K562 (cell line): ENCODE measurements around the gene PAQR4. TPM values are rescaled to one million over a fixed set of nuclear protein-coding genes. Genes with fewer than 3 reads are reported as not detected.

Experiments used
- ATF7 ChIP-seq: fragments of 450-650 bp; IDR thresholded peaks from 2 replicates; pipeline ENCODE4 v1.7.1; 2014; ENCODE audit warnings: mild to moderate bottlenecking, moderate library complexity
- DACH1 ChIP-seq: fragments of 450-650 bp; IDR thresholded peaks from 2 replicates; pipeline ENCODE4 v1.6.1; 2018; ENCODE audit not compliant: partially characterized antibody
- DPF2 ChIP-seq: fragments of 450-650 bp; IDR thresholded peaks from 2 replicates; pipeline ENCODE4 v1.6.1; 2016
- E2F3 ChIP-seq: fragments of 250-450 bp; sonication (Bioruptor Pico); IDR thresholded peaks from 2 replicates; pipeline ENCODE4 v1.4.0; 2020; ENCODE audit warnings: mild to moderate bottlenecking
- EGR1 ChIP-seq: fragments of 450-650 bp; conservative IDR thresholded peaks from 2 replicates; pipeline ENCODE4 v1.6.1; 2017; ENCODE audit warnings: mild to moderate bottlenecking
- FOS ChIP-seq: IDR thresholded peaks from 3 replicates; pipeline ENCODE4 v1.6.1; 2011; ENCODE audit not compliant: insufficient read length; ENCODE audit errors: extremely low read depth
- JUN ChIP-seq, 2 experiments: sonication (generic) in 1 of 2; formaldehyde crosslinking in 1 of 2; IDR thresholded peaks; 2 replicates each; pipeline versions ENCODE4 v1.6.1 to v1.8.0; 2012 to 2022; ENCODE audit warnings: borderline replicate concordance in 2 of 2, mild to moderate bottlenecking in 2 of 2, improper control_type of control experiment in 1 of 2, low read depth in 1 of 2, low read length in 1 of 2, missing genetic modification reagents in 1 of 2
- NFE2L1 ChIP-seq: fragments of 450-650 bp; IDR thresholded peaks from 2 replicates; pipeline ENCODE4 v1.6.1; 2016; ENCODE audit warnings: missing genetic modification characterization, low read depth, mild to moderate bottlenecking, missing compliant biosample characterization, moderate library complexity, borderline replicate concordance
- POLR2AphosphoS2 ChIP-seq: IDR thresholded peaks from 2 replicates; pipeline ENCODE4 v1.6.1; 2012; ENCODE audit warnings: low read length, improper control_type of control experiment
- SMARCE1 ChIP-seq: fragments of 450-650 bp; IDR thresholded peaks from 2 replicates; pipeline ENCODE4 v1.7.1; 2016; ENCODE audit warnings: mild to moderate bottlenecking
- TAF1 ChIP-seq: IDR thresholded peaks from 2 replicates; pipeline ENCODE4 v1.6.1; 2011; ENCODE audit warnings: mild to moderate bottlenecking, low read length, moderate library complexity; ENCODE audit not compliant: insufficient read depth, control insufficient read depth, severe bottlenecking; ENCODE audit errors: extremely low read depth
- TBP ChIP-seq: optimal IDR thresholded peaks from 2 replicates; pipeline ENCODE3; 2011; ENCODE audit warnings: low read depth, low read length, improper control_type of control experiment
- ZNF583 ChIP-seq: fragments of 250-450 bp; sonication (Bioruptor Pico); IDR thresholded peaks from 2 replicates; pipeline ENCODE4 v1.4.0; 2020
- polyA plus RNA-seq, 8 experiments: library from polyadenylated mRNA; depleted of rRNA in 4 of 8; stranded (reverse) in 5 of 8; unstranded in 3 of 8; fragments of >200 nt; fragmentation: Nextera tagmentation in 2 of 8; fragmentation: Illumina TruSeq in 1 of 8; extraction: Ambion mirVana in 2 of 8; extraction: Trizol in 1 of 8; gene quantifications; 2 replicates each; pipeline versions ENCODE4 v1.2.1 to v1.2.3, GENCODE V29; 2011 to 2014; ENCODE audit warnings: inconsistent platforms in 1 of 8, missing spikeins in 1 of 8
- total RNA-seq, 7 experiments: library from RNA; depleted of rRNA in 6 of 7; stranded (reverse); fragments of >200 nt in 6 of 7; fragmentation: Illumina TruSeq in 2 of 7; extraction: Trizol in 2 of 7; gene quantifications; 2 replicates each; pipeline versions ENCODE4 v1.2.1 to v1.2.3, GENCODE V29; 2011 to 2021; ENCODE audit warnings: low replicate concordance in 1 of 7
- TF ChIP-seq, protein P1 (sequence below): sonication (generic); formaldehyde crosslinking; IDR thresholded peaks from 2 replicates; pipeline ENCODE4 v1.8.0; 2023; ENCODE audit warnings: missing genetic modification reagents, mild to moderate bottlenecking, borderline replicate concordance
- TF ChIP-seq, protein P2 (sequence below): sonication (generic); formaldehyde crosslinking; IDR thresholded peaks from 2 replicates; pipeline ENCODE4 v1.8.1; 2023; ENCODE audit warnings: mild to moderate bottlenecking, missing genetic modification reagents
- TF ChIP-seq, protein P3 (sequence below), 2 experiments: IDR thresholded peaks; 2 replicates each; pipeline ENCODE4 v1.6.1; 2012; ENCODE audit warnings: improper control_type of control experiment in 2 of 2, low read depth in 2 of 2, low read length in 2 of 2, borderline replicate concordance in 1 of 2
- TF ChIP-seq, protein P4 (sequence below), 2 experiments: fragments of 450-650 bp in 1 of 2; sonication (generic) in 1 of 2; formaldehyde crosslinking in 1 of 2; IDR thresholded peaks in 1 of 2; conservative IDR thresholded peaks in 1 of 2; 2 replicates each; pipeline versions ENCODE4 v1.6.1 to v1.8.1; 2016 to 2023; ENCODE audit warnings: mild to moderate bottlenecking in 2 of 2, moderate library complexity in 2 of 2, inconsistent platforms in 1 of 2, missing genetic modification reagents in 1 of 2

Gene PAQR4
- total and polyA plus RNA-seq, 9 of the 15 experiments (the other 6 are each of a cell fraction or from before 2014, with no cell fraction given) = 0.62 to 40.4 (median 19.5) TPM

DNA sequence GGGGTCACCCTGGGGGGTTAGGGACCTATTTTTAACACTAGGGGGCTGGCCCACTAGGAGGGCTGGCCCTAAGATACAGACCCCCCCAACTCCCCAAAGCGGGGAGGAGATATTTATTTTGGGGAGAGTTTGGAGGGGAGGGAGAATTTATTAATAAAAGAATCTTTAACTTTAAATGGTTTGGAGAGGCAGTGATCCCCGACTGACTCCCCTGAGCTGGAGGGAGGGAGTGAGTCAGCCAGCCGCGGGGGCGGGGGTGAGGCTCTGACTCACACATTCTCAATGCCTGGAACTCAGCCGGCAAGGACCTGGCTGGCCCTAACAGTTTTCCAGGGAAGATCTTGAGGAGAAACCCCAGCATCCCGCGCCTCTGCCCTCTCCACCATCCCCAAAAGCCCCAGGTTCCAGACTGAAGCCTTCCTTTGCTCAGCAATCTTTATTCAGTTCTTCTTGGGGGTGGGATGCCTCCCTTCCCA, 53.1 kb downstream of the PAQR4 start (continued):
- TF ChIP-seq, protein P1, sequence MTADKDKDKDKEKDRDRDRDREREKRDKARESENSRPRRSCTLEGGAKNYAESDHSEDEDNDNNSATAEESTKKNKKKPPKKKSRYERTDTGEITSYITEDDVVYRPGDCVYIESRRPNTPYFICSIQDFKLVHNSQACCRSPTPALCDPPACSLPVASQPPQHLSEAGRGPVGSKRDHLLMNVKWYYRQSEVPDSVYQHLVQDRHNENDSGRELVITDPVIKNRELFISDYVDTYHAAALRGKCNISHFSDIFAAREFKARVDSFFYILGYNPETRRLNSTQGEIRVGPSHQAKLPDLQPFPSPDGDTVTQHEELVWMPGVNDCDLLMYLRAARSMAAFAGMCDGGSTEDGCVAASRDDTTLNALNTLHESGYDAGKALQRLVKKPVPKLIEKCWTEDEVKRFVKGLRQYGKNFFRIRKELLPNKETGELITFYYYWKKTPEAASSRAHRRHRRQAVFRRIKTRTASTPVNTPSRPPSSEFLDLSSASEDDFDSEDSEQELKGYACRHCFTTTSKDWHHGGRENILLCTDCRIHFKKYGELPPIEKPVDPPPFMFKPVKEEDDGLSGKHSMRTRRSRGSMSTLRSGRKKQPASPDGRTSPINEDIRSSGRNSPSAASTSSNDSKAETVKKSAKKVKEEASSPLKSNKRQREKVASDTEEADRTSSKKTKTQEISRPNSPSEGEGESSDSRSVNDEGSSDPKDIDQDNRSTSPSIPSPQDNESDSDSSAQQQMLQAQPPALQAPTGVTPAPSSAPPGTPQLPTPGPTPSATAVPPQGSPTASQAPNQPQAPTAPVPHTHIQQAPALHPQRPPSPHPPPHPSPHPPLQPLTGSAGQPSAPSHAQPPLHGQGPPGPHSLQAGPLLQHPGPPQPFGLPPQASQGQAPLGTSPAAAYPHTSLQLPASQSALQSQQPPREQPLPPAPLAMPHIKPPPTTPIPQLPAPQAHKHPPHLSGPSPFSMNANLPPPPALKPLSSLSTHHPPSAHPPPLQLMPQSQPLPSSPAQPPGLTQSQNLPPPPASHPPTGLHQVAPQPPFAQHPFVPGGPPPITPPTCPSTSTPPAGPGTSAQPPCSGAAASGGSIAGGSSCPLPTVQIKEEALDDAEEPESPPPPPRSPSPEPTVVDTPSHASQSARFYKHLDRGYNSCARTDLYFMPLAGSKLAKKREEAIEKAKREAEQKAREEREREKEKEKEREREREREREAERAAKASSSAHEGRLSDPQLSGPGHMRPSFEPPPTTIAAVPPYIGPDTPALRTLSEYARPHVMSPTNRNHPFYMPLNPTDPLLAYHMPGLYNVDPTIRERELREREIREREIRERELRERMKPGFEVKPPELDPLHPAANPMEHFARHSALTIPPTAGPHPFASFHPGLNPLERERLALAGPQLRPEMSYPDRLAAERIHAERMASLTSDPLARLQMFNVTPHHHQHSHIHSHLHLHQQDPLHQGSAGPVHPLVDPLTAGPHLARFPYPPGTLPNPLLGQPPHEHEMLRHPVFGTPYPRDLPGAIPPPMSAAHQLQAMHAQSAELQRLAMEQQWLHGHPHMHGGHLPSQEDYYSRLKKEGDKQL (CRISPR knock-in tag) = no peak
- peak; percentile 93 for TF ChIP-seq DPF2
- no peak for TF ChIP-seq ZNF583
- peak; percentile 1; the same call in 1 of the 2 replicates for TF ChIP-seq POLR2AphosphoS2
- no peak for TF ChIP-seq E2F3 (CRISPR knock-in tag)
- TF ChIP-seq, protein P2, sequence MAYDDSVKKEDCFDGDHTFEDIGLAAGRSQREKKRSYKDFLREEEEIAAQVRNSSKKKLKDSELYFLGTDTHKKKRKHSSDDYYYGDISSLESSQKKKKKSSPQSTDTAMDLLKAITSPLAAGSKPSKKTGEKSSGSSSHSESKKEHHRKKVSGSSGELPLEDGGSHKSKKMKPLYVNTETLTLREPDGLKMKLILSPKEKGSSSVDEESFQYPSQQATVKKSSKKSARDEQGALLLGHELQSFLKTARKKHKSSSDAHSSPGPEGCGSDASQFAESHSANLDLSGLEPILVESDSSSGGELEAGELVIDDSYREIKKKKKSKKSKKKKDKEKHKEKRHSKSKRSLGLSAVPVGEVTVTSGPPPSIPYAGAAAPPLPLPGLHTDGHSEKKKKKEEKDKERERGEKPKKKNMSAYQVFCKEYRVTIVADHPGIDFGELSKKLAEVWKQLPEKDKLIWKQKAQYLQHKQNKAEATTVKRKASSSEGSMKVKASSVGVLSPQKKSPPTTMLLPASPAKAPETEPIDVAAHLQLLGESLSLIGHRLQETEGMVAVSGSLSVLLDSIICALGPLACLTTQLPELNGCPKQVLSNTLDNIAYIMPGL (CRISPR knock-in tag) = 0 out of 2 replicates have a peak, but pooled peaks have one; percentile 15
- TF ChIP-seq, protein P3, sequence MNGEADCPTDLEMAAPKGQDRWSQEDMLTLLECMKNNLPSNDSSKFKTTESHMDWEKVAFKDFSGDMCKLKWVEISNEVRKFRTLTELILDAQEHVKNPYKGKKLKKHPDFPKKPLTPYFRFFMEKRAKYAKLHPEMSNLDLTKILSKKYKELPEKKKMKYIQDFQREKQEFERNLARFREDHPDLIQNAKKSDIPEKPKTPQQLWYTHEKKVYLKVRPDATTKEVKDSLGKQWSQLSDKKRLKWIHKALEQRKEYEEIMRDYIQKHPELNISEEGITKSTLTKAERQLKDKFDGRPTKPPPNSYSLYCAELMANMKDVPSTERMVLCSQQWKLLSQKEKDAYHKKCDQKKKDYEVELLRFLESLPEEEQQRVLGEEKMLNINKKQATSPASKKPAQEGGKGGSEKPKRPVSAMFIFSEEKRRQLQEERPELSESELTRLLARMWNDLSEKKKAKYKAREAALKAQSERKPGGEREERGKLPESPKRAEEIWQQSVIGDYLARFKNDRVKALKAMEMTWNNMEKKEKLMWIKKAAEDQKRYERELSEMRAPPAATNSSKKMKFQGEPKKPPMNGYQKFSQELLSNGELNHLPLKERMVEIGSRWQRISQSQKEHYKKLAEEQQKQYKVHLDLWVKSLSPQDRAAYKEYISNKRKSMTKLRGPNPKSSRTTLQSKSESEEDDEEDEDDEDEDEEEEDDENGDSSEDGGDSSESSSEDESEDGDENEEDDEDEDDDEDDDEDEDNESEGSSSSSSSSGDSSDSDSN (IDR thresholded peaks at IDR 0.05; ENCODE audit: borderline replicate concordance in 1 of 2, low read depth in 2 of 2, low read length in 2 of 2) = peak in 1 of 2 experiments; percentile 24; a peak in 1 of 4 replicates
- TF ChIP-seq SMARCE1 = peak; percentile 95
- TF ChIP-seq, protein P4, sequence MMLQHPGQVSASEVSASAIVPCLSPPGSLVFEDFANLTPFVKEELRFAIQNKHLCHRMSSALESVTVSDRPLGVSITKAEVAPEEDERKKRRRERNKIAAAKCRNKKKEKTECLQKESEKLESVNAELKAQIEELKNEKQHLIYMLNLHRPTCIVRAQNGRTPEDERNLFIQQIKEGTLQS (IDR thresholded peaks at IDR 0.05) = peak; percentile 95
- TF ChIP-seq, protein P4 (CRISPR knock-in tag; conservative IDR thresholded peaks at IDR 0.05) = peak; percentile 94
- TF ChIP-seq TBP = no peak
- TF ChIP-seq DACH1 = peak; percentile 6
- TF ChIP-seq NFE2L1 (tag) = no peak
- TF ChIP-seq EGR1 = peak; percentile 97
- peak; percentile 98 for TF ChIP-seq JUN (IDR thresholded peaks at IDR 0.05; ENCODE audit: borderline replicate concordance, low read depth, low read length)
- no peak for TF ChIP-seq JUN (CRISPR knock-in tag; IDR thresholded peaks at IDR 0.05; ENCODE audit: borderline replicate concordance)
- peak; percentile 31; the same call in 1 of the 2 replicates for TF ChIP-seq ATF7
- TF ChIP-seq TAF1 = peak; percentile 63
- peak; percentile 78 for TF ChIP-seq FOS
